RWPE2 (cell line): ENCODE measurements around the gene PKLR.

Experiments used
- ATAC-seq: fragments of 200-7000 bp; cut with Tn5 transposase; 3 replicates; pipeline ENCODE4 v1.9.1; 2021; ENCODE audit warnings: low read depth
- DNase-seq: peaks from one replicate; pipeline ENCODE4 v3.0.0-alpha.2; 2020; ENCODE audit warnings: low spot score
- H3K27ac ChIP-seq: fragments of 450-650 bp; 2 replicates; pipeline ENCODE4 v1.5.1; 2017; ENCODE audit warnings: mild to moderate bottlenecking; ENCODE audit not compliant: poor library complexity, severe bottlenecking
- H3K27me3 ChIP-seq: fragments of 250-450 bp; sonication (Bioruptor Pico); 2 replicates; pipeline ENCODE4 v1.5.1; 2021; ENCODE audit warnings: mild to moderate bottlenecking, moderate library complexity; ENCODE audit not compliant: insufficient read depth, poor library complexity, severe bottlenecking
- H3K36me3 ChIP-seq: fragments of 250-450 bp; sonication (Bioruptor Pico); 2 replicates; pipeline ENCODE4 v1.5.1; 2020; ENCODE audit warnings: low read depth, mild to moderate bottlenecking, moderate library complexity
- H3K4me1 ChIP-seq: fragments of 250-450 bp; sonication (Bioruptor Pico); 2 replicates; pipeline ENCODE4 v1.5.1; 2021; ENCODE audit warnings: mild to moderate bottlenecking, moderate library complexity; ENCODE audit not compliant: insufficient read depth, poor library complexity, severe bottlenecking
- H3K4me3 ChIP-seq: fragments of 250-450 bp; sonication (Bioruptor Pico); 2 replicates; pipeline ENCODE4 v1.5.1; 2021; ENCODE audit warnings: mild to moderate bottlenecking, moderate library complexity; ENCODE audit not compliant: severe bottlenecking
- H3K9me3 ChIP-seq: fragments of 250-450 bp; sonication (Bioruptor Pico); 2 replicates; pipeline ENCODE4 v1.5.1; 2021; ENCODE audit warnings: mild to moderate bottlenecking, moderate library complexity; ENCODE audit not compliant: severe bottlenecking
- TF ChIP-seq, protein P1 (sequence below): fragments of 450-650 bp; IDR thresholded peaks from one replicate; pipeline ENCODE4 v1.5.1; 2017; ENCODE audit warnings: mild to moderate bottlenecking, moderate library complexity; ENCODE audit not compliant: poor library complexity, severe bottlenecking

Gene PKLR

DNA sequence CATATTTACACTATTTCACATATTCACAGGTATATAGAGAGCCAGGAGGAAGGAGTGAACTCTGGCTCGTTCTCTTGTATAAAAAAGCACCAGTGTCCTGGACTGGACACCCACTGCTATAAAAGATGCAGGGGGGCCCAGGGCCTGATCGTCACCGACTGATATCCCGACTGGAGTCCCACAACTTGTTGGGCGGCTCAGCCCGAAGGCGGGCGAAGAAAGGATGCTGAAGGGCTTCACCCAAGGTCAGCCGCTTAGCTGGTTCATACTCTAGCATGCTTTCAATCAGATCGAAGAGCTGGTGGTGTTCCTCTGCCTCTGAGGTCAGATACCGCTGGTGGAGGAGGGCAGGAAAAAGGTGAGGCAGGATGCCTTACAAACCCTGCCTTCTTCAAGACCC is 38.2 kb downstream of the PKLR start:
- TF ChIP-seq, protein P1, sequence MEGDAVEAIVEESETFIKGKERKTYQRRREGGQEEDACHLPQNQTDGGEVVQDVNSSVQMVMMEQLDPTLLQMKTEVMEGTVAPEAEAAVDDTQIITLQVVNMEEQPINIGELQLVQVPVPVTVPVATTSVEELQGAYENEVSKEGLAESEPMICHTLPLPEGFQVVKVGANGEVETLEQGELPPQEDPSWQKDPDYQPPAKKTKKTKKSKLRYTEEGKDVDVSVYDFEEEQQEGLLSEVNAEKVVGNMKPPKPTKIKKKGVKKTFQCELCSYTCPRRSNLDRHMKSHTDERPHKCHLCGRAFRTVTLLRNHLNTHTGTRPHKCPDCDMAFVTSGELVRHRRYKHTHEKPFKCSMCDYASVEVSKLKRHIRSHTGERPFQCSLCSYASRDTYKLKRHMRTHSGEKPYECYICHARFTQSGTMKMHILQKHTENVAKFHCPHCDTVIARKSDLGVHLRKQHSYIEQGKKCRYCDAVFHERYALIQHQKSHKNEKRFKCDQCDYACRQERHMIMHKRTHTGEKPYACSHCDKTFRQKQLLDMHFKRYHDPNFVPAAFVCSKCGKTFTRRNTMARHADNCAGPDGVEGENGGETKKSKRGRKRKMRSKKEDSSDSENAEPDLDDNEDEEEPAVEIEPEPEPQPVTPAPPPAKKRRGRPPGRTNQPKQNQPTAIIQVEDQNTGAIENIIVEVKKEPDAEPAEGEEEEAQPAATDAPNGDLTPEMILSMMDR = no peak
- DNase-seq (no peak), ATAC-seq (no peak)
- Histone ChIP-seq H3K36me3 (peaks cover 78% of the 10 kb centered on the region), H3K9me3 (no peaks in the 10 kb centered on the region), H3K27me3 (no peaks in the 10 kb centered on the region), H3K4me3 (no peak overlapping the region), H3K27ac (peak overlapping the region; percentile 45), H3K4me1 (peaks cover 6% of the 10 kb centered on the region)

DNA sequence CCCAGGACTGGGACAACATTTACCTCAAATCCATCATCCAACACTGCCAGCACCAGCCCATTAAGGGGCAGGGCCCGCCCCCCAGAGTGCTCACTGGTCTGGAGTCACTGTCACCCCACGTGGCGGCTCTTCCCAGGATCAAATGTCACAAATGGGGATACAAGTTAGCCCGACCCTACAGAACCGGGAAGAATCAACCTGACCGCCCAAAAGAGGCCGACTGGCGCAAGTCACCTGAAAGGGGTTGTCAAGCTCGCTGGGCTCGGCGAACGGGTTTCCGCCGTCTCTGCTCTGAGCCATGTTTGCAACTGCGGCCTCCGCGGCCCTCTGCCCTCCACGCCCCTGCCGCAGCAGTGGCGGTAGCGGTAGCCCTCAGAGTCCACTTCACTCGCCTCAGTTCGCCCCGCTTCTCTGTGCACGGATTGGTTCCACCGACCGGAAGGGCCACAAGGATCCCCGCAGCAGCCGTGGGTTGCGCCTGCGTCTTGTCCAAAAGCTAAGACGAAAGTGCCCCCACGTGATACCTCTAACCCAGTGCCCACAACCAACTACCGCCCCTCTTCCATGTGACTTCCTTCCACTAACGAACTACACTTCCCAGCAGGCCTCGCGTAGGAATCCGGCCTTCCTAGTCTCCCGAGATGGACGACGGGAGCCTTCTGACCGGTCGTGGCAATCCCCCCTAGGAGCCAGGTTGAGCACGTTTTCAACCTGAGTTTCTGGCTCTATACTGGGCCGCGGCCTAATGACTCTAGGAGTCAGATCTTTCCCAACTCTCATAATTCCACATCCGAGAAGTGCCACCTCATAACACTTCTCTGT is 39.2 kb downstream of the PKLR start, which contains the start of gene SCAMP3:
TSS of gene SCAMP3 (minus strand) at position 509 of the 822 bp plus-strand sequence. CDS start at position 300, 209 bp downstream.
- H3K27me3 ChIP-seq = no peaks in the 10 kb centered on the region
- peaks cover 68% of the 10 kb centered on the region for H3K36me3 ChIP-seq
- H3K27ac ChIP-seq = peak within 1 kb of the TSS; percentile 45
- H3K4me3 ChIP-seq = peak within 1 kb of the TSS; percentile 71
- TF ChIP-seq, protein P1 = no peak
- peak; percentile 96 for DNase-seq
- H3K4me1 ChIP-seq = peaks cover 6% of the 10 kb centered on the region
- no peaks in the 10 kb centered on the region for H3K9me3 ChIP-seq
- ATAC-seq = peak; percentile 93

DNA sequence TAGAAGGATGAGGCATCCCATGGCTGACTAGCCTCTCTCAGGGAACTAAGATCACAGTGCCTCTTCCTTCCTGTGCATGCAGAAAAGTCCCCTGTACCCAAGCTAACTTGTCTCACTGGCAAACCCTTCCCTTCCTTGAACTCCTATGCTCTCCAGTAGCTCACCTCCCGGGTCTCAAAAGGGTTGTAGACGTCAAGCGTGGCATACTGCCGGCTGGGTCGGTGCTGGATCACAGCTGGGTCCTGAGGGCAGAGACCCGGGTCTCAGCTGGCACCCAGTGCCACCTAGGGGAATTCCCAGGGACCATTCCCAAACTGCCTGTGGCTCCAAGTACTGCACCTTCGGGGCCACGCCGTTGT is 39.8 kb downstream of the PKLR start:
- Histone ChIP-seq H3K36me3 (peaks cover 62% of the 10 kb centered on the region), H3K9me3 (no peaks in the 10 kb centered on the region), H3K4me1 (peaks cover 6% of the 10 kb centered on the region), H3K4me3 (peak overlapping the region; percentile 71), H3K27ac (peak overlapping the region; percentile 45), H3K27me3 (no peaks in the 10 kb centered on the region)
- peak; percentile 5; the same call in 2 of the 3 replicates for ATAC-seq
- no peak for DNase-seq
- TF ChIP-seq, protein P1 = no peak

DNA sequence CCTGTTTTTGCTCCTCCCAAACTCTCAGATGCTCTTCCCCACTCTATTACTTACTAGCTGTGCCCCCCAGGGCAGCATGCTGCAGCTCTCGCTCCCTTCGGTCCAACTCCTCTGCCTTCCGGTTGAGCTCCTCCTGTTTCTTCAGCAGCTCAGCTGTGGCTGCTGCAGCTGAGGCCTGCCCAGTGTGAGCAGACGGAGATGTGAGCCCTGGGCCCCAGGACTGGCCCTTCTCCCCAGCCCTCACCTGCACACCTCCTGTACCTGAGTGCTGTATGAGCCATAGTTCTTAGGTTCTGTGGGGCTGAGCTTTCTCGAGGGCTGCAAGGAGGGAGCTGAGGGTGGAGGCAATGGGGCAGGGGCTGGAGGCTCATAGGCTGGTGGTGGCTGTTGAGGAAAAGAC is 41.0 kb downstream of the PKLR start:
- ATAC-seq (no peak), DNase-seq (no peak)
- TF ChIP-seq, protein P1 = no peak
- Histone ChIP-seq H3K4me3 (no peak overlapping the region), H3K9me3 (no peaks in the 10 kb centered on the region), H3K36me3 (peaks cover 50% of the 10 kb centered on the region), H3K27ac (no peak overlapping the region), H3K4me1 (peaks cover 6% of the 10 kb centered on the region), H3K27me3 (no peaks in the 10 kb centered on the region)
